Bronchial epithelial cell (primary cell): ENCODE results near the gene PCCA. TPM values are rescaled to one million over a fixed set of nuclear protein-coding genes. Genes with fewer than 3 reads are reported as not detected.
"Not testable (repeated sequence)": the region's sequence is repeated elsewhere in the genome, so short reads cannot be mapped to it uniquely, and the experiment has no call there.

Source experiments
- DNase-seq: peaks from one replicate; pipeline ENCODE4 v3.0.0-alpha.2; 2010; ENCODE audit warnings: low read depth
- FAIRE-seq: peaks from 2 replicates; lab custom pipeline; 2011; peaks lifted over from hg19 to GRCh38; lab: Jason Lieb, UNC
- H3K27me3 ChIP-seq: 2 replicates; pipeline ENCODE4 v1.5.1; 2011; ENCODE audit warnings: low read length; ENCODE audit not compliant: control insufficient read depth, insufficient read depth
- H3K36me3 ChIP-seq: 2 replicates; pipeline ENCODE4 v1.5.1; 2011; ENCODE audit warnings: low read length; ENCODE audit not compliant: control insufficient read depth, insufficient read depth
- H3K4me3 ChIP-seq: 2 replicates; pipeline ENCODE4 v1.5.1; 2011; ENCODE audit warnings: mild to moderate bottlenecking, low read depth, low read length, control low read depth
- total RNA-seq: library from RNA; depleted of rRNA; stranded (reverse); fragments of >200 nt; gene quantifications from 2 replicates; pipeline ENCODE4 v1.2.1, GENCODE V29; 2014
- TF ChIP-seq, protein P1 (sequence below): IDR thresholded peaks from 2 replicates; pipeline ENCODE4 v1.5.1; 2011; ENCODE audit warnings: mild to moderate bottlenecking, moderate library complexity, low read length, control low read depth, inconsistent platforms; ENCODE audit not compliant: insufficient read depth, severe bottlenecking

PCCA gene
- total RNA-seq, 1 donor from 2014 or later, result 27.1 TPM

DNA sequence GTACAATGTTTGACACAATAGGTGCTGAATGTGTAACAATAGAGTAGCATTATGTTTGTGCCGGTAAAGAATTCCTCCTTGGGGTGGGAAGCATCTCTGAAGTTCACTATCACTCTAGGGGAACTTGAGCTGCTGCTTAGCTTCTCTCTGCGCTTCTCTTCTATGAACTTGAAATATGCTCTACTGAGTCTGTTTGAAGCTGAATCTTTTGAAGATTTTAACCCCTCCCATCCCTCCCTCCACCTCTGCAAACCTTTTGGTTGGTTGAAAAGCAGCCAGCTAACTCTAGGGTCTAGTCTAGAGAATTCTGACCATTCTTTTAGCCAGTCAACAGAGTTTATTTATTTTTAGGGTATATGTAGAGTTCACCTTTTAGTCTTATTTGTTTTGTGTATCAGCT lies 2.5 kb downstream of the PCCA start:
- H3K4me3 ChIP-seq, result no peak overlapping the region
- FAIRE-seq (no peak), DNase-seq (no peak)
- TF ChIP-seq, protein P1, sequence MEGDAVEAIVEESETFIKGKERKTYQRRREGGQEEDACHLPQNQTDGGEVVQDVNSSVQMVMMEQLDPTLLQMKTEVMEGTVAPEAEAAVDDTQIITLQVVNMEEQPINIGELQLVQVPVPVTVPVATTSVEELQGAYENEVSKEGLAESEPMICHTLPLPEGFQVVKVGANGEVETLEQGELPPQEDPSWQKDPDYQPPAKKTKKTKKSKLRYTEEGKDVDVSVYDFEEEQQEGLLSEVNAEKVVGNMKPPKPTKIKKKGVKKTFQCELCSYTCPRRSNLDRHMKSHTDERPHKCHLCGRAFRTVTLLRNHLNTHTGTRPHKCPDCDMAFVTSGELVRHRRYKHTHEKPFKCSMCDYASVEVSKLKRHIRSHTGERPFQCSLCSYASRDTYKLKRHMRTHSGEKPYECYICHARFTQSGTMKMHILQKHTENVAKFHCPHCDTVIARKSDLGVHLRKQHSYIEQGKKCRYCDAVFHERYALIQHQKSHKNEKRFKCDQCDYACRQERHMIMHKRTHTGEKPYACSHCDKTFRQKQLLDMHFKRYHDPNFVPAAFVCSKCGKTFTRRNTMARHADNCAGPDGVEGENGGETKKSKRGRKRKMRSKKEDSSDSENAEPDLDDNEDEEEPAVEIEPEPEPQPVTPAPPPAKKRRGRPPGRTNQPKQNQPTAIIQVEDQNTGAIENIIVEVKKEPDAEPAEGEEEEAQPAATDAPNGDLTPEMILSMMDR, result no peak
- no peaks in the 10 kb centered on the region for H3K36me3 ChIP-seq
- H3K27me3 ChIP-seq, result no peaks in the 10 kb centered on the region

DNA sequence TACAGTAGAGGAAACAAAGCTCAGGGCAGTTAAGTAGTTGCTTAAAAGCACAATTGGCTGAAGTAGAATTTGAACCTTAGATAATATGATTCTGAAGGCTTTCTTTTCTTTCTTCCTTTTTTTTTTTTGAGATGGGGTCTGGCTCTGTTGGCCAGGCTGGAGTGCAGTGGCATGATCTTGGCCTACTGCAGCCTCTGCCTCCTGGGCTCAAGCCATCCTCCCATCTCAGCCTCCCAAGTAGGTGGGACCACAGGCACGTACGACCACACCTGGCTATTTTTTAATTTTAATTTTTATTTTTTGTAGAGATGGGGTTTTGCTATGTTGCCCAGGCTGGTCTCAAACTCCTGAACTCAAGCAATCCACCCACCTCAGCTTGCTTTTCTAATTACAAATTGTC lies 3.4 kb downstream of the PCCA start:
- H3K4me3 ChIP-seq, H3K36me3 ChIP-seq, FAIRE-seq, H3K27me3 ChIP-seq, DNase-seq: not testable (repeated sequence)

GRCh38 chr13:100095498-100095897 lies 6.6 kb downstream of the PCCA start:
- no peaks in the 10 kb centered on the region for H3K36me3 ChIP-seq
- FAIRE-seq (no peak), DNase-seq (no peak)
- TF ChIP-seq, protein P1, result no peak
- no peaks in the 10 kb centered on the region for H3K27me3 ChIP-seq
- H3K4me3 ChIP-seq, result no peak overlapping the region

- H3K4me3 ChIP-seq, result no peak overlapping the region
- FAIRE-seq, result no peak
- TF ChIP-seq, protein P1, result no peak
- no peaks in the 10 kb centered on the region for H3K27me3 ChIP-seq
- no peak for DNase-seq
- no peaks in the 10 kb centered on the region for H3K36me3 ChIP-seq
Measured at GRCh38 chr13:100096526-100096925, 7.6 kb downstream of the PCCA start.

- TF ChIP-seq, protein P1, result no peak
- FAIRE-seq (no peak), DNase-seq (no peak)
- Histone ChIP-seq H3K27me3 (no peaks in the 10 kb centered on the region), H3K36me3 (no peaks in the 10 kb centered on the region), H3K4me3 (no peak overlapping the region)
Measured at GRCh38 chr13:100097821-100098220, 8.9 kb downstream of the PCCA start.

- H3K36me3 ChIP-seq, result no peaks in the 10 kb centered on the region
- H3K27me3 ChIP-seq, result no peaks in the 10 kb centered on the region
- no peak overlapping the region for H3K4me3 ChIP-seq
- DNase-seq (no peak), FAIRE-seq (no peak)
- TF ChIP-seq, protein P1, result no peak
Measured at GRCh38 chr13:100098445-100099116, 9.7 kb downstream of the PCCA start.

- not testable (repeated sequence) for H3K36me3 ChIP-seq, DNase-seq, FAIRE-seq, H3K27me3 ChIP-seq, H3K4me3 ChIP-seq
Measured at GRCh38 chr13:100099117-100099445, 10.2 kb downstream of the PCCA start.
